GM12865 (cell line): ENCODE results near the gene ETV4.

Source experiments
- DNase-seq: peaks from one replicate; pipeline ENCODE4 v3.0.0; 2010; ENCODE audit warnings: low read depth
- H3K4me3 ChIP-seq: 2 replicates; pipeline ENCODE4 v1.5.1; 2011; ENCODE audit warnings: mild to moderate bottlenecking, low read depth, low read length, control low read depth
- CTCF ChIP-seq: IDR thresholded peaks from 2 replicates; pipeline ENCODE4 v1.5.1; 2011; ENCODE audit warnings: low read length, control low read depth, low read depth, inconsistent platforms; ENCODE audit not compliant: insufficient read depth; ENCODE audit errors: missing control alignments

Gene ETV4

GRCh38 chr17:43479948-43480347, 66.2 kb downstream of the ETV4 start:
- H3K4me3 ChIP-seq = no peak overlapping the region
- TF ChIP-seq CTCF = no peak
- DNase-seq = no peak
